ENCODE data around the gene MAP2K3.

DNA sequence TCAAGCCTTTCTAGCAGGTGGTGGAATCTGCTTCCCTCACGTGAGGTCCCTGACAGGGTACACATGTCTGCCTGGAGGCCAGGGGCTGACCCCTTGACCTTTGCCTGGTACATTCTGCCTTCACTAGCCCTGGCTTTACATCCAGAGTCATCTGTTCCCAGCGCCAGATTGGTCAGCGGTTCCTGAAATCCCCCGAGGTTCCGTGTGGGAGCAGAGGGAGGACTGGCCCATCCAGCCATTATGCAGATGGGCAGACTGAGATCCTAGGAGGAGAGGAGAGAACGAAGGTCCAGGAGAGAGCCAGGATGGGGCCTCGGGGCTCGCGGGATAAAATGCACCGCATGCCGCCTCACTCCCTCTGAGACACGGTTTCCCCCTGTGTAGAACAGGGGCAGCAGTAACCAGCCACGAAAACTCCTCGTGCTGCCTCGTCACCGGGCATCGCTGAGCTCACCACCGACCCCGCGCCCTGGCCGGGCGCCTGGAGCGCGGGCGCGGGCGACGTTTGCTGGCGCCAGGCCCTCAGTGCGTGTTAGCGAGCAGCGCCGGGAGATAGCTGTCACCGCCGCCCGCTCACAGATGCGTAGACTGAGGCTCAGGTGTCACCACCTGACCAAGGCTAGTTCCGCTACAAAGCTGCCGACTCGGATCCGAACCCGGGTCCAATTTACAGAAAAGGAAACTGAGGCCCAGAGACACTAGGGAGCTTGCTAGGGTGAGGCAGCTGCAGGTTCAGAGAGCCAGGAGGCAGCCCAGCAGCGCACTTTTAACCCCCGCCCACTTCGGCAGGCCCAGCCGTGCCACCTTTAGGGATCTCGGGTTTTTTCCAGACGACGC is 811 bp upstream of the MAP2K3 start:
- no peak for TF ChIP-seq ZNF292 (tag by site-specific recombination; IDR thresholded peaks at IDR 0.05; ENCODE audit: borderline replicate concordance, low read depth)
- TF ChIP-seq, protein P1, sequence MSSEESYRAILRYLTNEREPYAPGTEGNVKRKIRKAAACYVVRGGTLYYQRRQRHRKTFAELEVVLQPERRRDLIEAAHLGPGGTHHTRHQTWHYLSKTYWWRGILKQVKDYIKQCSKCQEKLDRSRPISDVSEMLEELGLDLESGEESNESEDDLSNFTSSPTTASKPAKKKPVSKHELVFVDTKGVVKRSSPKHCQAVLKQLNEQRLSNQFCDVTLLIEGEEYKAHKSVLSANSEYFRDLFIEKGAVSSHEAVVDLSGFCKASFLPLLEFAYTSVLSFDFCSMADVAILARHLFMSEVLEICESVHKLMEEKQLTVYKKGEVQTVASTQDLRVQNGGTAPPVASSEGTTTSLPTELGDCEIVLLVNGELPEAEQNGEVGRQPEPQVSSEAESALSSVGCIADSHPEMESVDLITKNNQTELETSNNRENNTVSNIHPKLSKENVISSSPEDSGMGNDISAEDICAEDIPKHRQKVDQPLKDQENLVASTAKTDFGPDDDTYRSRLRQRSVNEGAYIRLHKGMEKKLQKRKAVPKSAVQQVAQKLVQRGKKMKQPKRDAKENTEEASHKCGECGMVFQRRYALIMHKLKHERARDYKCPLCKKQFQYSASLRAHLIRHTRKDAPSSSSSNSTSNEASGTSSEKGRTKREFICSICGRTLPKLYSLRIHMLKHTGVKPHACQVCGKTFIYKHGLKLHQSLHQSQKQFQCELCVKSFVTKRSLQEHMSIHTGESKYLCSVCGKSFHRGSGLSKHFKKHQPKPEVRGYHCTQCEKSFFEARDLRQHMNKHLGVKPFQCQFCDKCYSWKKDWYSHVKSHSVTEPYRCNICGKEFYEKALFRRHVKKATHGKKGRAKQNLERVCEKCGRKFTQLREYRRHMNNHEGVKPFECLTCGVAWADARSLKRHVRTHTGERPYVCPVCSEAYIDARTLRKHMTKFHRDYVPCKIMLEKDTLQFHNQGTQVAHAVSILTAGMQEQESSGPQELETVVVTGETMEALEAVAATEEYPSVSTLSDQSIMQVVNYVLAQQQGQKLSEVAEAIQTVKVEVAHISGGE (tag by site-specific recombination; conservative IDR thresholded peaks at IDR 0.05; ENCODE audit: low read depth) = no peak
- TF ChIP-seq ZNF274 (IDR thresholded peaks at IDR 0.05; ENCODE audit: low read length) = no peak
- no peak for TF ChIP-seq ZNF274 (tag by site-specific recombination; IDR thresholded peaks at IDR 0.05; ENCODE audit: borderline replicate concordance)
- no peak for TF ChIP-seq ZNF768 (tag by site-specific recombination; IDR thresholded peaks at IDR 0.05)
- TF ChIP-seq BCL11B (tag by site-specific recombination; IDR thresholded peaks at IDR 0.05; ENCODE audit: low read depth) = 0 out of 2 replicates have a peak, but pooled peaks have one; percentile 47
- TF ChIP-seq ZNF585B (tag by site-specific recombination; IDR thresholded peaks at IDR 0.05) = no peak
- TF ChIP-seq, protein P2, sequence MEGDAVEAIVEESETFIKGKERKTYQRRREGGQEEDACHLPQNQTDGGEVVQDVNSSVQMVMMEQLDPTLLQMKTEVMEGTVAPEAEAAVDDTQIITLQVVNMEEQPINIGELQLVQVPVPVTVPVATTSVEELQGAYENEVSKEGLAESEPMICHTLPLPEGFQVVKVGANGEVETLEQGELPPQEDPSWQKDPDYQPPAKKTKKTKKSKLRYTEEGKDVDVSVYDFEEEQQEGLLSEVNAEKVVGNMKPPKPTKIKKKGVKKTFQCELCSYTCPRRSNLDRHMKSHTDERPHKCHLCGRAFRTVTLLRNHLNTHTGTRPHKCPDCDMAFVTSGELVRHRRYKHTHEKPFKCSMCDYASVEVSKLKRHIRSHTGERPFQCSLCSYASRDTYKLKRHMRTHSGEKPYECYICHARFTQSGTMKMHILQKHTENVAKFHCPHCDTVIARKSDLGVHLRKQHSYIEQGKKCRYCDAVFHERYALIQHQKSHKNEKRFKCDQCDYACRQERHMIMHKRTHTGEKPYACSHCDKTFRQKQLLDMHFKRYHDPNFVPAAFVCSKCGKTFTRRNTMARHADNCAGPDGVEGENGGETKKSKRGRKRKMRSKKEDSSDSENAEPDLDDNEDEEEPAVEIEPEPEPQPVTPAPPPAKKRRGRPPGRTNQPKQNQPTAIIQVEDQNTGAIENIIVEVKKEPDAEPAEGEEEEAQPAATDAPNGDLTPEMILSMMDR (tag by site-specific recombination; IDR thresholded peaks at IDR 0.05) = no peak
- TF ChIP-seq, protein P3, sequence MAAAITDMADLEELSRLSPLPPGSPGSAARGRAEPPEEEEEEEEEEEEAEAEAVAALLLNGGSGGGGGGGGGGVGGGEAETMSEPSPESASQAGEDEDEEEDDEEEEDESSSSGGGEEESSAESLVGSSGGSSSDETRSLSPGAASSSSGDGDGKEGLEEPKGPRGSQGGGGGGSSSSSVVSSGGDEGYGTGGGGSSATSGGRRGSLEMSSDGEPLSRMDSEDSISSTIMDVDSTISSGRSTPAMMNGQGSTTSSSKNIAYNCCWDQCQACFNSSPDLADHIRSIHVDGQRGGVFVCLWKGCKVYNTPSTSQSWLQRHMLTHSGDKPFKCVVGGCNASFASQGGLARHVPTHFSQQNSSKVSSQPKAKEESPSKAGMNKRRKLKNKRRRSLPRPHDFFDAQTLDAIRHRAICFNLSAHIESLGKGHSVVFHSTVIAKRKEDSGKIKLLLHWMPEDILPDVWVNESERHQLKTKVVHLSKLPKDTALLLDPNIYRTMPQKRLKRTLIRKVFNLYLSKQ (tag by site-specific recombination; IDR thresholded peaks at IDR 0.05; ENCODE audit: borderline replicate concordance) = no peak
- TF ChIP-seq ZNF157 (tag by site-specific recombination; IDR thresholded peaks at IDR 0.05) = no peak
- TF ChIP-seq, protein P4, sequence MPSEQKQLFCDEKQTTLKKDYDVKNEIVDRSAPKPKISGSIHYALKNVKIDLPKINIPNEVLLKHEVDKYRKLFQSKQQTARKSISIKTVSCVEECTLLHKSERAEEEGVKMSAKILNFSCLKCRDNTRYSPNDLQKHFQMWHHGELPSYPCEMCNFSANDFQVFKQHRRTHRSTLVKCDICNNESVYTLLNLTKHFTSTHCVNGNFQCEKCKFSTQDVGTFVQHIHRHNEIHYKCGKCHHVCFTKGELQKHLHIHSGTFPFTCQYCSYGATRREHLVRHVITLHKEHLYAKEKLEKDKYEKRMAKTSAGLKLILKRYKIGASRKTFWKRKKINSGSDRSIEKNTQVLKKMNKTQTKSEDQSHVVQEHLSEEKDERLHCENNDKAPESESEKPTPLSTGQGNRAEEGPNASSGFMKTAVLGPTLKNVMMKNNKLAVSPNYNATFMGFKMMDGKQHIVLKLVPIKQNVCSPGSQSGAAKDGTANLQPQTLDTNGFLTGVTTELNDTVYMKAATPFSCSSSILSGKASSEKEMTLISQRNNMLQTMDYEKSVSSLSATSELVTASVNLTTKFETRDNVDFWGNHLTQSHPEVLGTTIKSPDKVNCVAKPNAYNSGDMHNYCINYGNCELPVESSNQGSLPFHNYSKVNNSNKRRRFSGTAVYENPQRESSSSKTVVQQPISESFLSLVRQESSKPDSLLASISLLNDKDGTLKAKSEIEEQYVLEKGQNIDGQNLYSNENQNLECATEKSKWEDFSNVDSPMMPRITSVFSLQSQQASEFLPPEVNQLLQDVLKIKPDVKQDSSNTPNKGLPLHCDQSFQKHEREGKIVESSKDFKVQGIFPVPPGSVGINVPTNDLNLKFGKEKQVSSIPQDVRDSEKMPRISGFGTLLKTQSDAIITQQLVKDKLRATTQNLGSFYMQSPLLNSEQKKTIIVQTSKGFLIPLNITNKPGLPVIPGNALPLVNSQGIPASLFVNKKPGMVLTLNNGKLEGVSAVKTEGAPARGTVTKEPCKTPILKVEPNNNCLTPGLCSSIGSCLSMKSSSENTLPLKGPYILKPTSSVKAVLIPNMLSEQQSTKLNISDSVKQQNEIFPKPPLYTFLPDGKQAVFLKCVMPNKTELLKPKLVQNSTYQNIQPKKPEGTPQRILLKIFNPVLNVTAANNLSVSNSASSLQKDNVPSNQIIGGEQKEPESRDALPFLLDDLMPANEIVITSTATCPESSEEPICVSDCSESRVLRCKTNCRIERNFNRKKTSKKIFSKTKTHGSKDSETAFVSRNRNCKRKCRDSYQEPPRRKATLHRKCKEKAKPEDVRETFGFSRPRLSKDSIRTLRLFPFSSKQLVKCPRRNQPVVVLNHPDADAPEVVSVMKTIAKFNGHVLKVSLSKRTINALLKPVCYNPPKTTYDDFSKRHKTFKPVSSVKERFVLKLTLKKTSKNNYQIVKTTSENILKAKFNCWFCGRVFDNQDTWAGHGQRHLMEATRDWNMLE (tag by site-specific recombination; conservative IDR thresholded peaks at IDR 0.05; ENCODE audit: low read depth) = no peak
- TF ChIP-seq ZNF76 (tag by site-specific recombination; IDR thresholded peaks at IDR 0.05; ENCODE audit: borderline replicate concordance, low read depth) = no peak
- no peak for TF ChIP-seq ZFP3 (tag by site-specific recombination; IDR thresholded peaks at IDR 0.05; ENCODE audit: low read depth)
- TF ChIP-seq, protein P5, sequence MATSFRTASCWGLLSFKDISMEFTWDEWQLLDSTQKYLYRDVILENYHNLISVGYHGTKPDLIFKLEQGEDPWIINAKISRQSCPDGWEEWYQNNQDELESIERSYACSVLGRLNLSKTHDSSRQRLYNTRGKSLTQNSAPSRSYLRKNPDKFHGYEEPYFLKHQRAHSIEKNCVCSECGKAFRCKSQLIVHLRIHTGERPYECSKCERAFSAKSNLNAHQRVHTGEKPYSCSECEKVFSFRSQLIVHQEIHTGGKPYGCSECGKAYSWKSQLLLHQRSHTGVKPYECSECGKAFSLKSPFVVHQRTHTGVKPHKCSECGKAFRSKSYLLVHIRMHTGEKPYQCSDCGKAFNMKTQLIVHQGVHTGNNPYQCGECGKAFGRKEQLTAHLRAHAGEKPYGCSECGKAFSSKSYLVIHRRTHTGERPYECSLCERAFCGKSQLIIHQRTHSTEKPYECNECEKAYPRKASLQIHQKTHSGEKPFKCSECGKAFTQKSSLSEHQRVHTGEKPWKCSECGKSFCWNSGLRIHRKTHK (tag by site-specific recombination; IDR thresholded peaks at IDR 0.05) = no peak

Data from HEK293 (cell line).